ENCODE results near the gene PPP2R2B.

The PPP2R2B gene

DNA sequence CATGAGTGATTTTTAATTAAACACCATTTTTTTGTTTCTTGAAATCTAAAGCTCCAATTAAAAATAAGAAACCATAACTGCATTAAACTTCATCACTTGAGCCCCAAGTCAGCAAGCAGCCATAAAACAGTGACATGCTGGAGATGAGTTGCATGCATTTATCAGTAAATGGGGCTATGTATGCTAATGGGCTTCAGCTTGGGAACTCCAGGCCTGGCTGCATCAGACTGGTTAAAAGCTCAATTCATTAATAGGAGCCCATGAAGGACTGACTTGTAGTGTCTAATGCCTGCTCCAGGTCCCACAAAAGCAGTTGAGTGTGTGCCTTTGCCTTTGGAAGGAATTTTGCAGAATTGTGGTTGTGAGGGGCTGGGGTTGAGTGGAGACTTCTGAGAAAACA is 328.9 kb downstream of the PPP2R2B start:
- no peak for DNase-seq (ENCODE audit: low read depth in 3 of 3)

DNA sequence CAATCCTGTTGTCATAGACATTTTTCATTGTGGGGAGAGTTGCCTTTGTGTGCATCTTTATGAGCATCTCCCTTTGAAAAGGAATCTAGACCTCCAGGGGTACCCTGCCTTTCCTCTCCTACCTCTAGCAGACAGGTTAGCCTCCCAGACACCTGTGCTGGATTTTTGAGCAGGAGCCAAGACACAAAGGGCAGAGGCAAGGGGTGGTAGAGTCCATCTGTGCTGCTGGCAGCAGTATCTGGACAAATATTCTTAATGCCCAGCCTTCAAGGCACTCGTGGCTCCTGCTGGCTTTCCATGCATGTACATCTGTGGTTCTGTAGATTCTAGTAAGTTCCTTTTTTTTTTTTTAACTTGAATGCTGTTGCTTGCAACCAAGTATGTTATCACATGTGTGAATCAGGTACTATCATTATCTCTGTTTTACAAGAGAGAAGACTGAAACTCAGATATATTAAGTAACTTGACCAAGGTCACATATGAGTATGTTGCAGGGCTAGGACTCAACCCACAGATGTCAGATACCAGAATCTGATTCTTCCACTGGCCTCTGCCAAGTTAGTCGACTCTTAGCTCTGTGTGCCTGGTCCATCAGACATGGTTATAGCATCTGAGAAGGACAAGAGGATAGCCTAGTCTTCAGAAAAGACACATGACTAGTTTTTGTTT is 329.6 kb downstream of the PPP2R2B start:
- DNase-seq (ENCODE audit: low read depth in 3 of 3): no peak

DNA sequence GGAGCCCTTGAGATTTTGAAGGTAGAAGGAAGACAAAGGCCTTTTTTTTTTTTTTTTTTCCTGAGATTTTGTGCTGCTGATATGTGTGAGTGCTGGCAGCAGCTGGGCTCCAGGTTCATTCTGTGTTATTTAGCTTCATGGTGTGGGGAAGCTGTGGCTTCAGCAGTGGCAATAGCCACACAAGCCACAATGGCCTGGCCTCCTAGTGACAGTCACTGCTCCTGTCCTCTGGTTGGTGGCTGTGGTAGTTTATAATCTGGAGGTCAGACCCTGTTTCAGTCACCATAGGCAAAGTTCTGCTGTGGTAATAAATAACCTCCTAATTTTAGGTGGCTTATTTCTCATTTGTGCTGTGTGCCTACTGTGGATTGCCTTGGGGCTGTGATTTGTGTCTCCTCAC is 334.3 kb downstream of the PPP2R2B start:
- DNase-seq (ENCODE audit: low read depth in 3 of 3): no peak

- DNase-seq (ENCODE audit: low read depth in 3 of 3): peak; percentile 30 to 64 (median 47)
Measured at GRCh38 chr5:146541958-146542849, 336.4 kb downstream of the PPP2R2B start.

DNA sequence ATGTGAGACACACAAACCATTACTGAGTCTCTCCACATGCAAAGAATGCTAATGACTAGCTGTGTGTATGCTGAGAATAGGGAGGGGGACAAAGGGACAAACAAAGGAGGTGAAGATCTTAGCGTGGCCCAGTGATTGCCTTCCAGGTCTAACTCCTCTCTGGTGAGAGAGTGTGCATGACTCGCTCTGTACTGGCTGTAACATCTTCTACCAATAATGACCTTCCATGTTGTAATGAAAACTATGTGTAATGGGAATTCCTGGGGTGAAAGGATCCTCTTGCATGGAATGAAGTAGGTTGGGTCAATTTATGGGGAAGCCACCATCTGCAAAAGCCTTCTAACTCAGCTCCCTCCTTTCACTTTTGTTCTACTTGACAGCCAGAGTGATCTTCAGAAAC is 338.1 kb downstream of the PPP2R2B start:
- no peak for DNase-seq (ENCODE audit: low read depth in 3 of 3)

DNA sequence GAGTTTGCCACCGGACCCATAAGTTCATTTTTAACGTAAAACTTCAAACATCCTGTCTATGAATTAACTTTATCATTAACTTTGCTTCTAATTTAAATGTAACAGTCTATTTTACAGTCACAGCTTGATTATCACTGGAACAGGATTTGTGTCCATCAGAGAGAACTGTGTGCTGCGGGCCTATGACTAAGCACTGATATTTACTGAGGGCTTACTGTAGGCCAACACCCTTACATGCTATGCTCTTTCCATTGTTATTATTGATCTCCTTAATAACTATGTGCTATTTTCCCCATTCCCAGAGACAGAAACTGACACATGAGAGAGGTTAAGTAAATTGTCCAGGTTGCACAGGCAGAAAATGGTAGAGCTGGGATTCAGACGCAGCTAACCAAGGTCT is 338.6 kb downstream of the PPP2R2B start:
- no peak for DNase-seq (ENCODE audit: low read depth in 3 of 3)

DNA sequence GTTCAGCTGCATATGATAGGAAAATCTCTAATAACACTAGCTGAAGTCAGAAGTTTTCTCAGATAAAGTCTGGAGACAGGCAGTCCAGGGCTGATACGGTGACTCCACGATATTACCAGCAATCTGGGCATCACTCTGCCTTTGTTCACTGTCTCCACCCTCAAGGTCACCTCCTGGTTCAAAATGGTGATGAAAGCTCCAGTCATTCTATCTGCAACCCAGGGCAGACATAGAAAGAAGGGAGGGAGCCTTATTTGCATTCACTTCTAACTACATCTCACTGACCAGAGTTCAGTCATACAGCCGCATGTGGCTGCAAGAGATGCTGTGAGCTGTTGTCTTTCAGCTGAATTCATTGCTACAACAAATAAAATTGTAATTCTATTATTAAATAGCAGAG is 340.1 kb downstream of the PPP2R2B start:
- DNase-seq (ENCODE audit: low read depth in 3 of 3): no peak

- DNase-seq (ENCODE audit: low read depth in 3 of 3): no peak
Measured at GRCh38 chr5:146533882-146534281, 344.7 kb downstream of the PPP2R2B start.

- DNase-seq (ENCODE audit: low read depth in 3 of 3): peak; percentile 56 to 76 (median 63)
Measured at GRCh38 chr5:146533260-146533857, 345.2 kb downstream of the PPP2R2B start.

All from stimulated activated CD4-positive, alpha-beta T cell treated with anti-CD3 and anti-CD28 coated beads, TNF-alpha, amount 100 ng/mL, for 48 hours (primary cell).